ENCODE results near the gene ZNF682. TPM values are rescaled to one million over a fixed set of nuclear protein-coding genes. Genes with fewer than 3 reads are reported as not detected.
"Not testable (repeated sequence)": the region's sequence is repeated elsewhere in the genome, so short reads cannot be mapped to it uniquely, and the experiment has no call there.

ZNF682 gene
- total RNA-seq, 1 donor from 2014 or later, result 3.2 TPM

DNA sequence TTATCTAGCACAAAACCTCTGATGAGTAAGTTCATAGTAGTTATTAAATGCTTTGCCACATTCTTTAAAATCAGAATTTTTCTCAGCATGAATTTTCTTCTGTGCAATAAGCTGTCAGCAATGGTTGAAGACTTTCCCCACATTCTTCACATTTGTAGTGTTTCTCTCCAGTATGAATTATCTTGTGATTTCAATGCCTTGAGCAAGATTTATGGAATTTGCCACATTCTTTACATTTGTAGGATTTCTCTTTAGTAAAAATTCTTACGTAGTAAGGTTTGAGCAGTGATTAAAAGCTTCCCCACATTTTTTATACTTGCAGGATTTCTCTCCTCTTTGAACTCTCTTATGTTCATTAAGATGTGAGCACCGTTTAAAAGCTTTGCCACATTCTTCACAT is 33.6 kb downstream of the ZNF682 start:
- no peak for DNase-seq (ENCODE audit: low read depth)

DNA sequence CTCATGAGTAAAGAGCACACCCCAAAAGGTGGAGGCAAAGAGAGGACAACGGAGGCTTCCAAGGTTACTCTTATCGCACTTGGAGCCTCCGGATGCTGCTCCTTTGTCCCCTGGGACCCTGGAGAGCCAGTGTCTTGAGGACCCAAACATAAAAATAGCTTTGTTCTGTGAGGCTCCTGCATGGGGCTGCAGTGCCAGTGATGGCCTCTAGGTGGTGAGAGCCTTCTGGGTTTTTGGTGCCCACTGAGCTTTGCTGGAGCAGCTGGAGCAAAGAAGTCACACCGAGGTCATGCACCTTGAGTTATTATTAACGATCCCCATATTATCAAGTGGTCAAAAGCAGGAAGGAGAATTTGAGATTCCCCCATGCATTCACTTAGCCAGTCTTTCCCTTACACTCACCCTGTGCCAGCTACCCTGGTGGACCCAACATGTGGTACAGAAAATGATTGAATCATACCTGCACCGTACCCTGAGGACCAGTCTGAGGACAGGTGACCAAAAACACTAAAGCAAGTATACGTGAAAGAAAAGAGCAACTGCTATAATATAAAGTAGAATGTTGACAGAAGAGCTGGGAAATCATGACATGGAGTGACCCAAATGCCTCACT is 41.5 kb downstream of the ZNF682 start:
- DNase-seq (ENCODE audit: low read depth), result no peak

DNA sequence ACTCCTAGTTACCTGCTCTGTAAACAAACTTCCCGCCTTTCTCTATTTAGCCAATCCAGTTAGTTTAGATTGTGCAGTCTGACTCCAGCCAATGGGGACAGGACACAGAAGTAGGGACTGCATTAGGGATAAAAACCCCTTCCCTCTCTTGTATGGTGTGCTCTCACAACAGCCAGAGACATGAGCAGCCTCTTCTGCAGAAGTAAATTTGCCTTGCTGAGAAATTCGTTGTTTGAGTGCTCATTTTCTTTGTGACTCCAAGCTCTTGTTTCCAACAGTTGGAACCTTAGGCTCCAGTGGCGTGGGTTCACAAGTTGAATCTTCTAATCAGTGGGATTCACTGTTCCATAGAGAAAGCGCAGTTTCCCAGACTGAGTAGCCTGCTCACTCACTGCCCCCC is 72.4 kb downstream of the ZNF682 start:
- no peak for DNase-seq (ENCODE audit: low read depth)

DNA sequence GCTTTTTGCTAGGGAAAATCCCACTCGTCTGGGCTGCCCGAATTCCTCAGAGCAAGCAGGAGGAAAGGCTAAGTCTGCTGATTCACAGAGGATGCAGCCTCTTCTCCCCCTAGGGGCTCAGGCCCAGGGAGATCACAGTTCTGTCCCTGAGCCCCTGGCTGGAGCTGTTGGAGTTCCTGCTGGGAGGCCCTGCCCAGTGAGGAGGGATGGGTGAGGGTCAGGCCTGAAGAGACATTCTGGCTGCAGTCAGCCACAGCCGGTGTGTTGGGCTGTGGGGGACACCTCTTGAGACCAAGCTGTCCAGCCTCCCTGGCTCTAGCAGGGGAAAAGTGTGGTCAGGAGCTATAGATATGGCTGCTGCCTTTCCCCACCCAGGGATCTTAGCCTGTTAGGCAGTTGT is 73.2 kb downstream of the ZNF682 start:
- not testable (repeated sequence) for DNase-seq (ENCODE audit: low read depth)

DNA sequence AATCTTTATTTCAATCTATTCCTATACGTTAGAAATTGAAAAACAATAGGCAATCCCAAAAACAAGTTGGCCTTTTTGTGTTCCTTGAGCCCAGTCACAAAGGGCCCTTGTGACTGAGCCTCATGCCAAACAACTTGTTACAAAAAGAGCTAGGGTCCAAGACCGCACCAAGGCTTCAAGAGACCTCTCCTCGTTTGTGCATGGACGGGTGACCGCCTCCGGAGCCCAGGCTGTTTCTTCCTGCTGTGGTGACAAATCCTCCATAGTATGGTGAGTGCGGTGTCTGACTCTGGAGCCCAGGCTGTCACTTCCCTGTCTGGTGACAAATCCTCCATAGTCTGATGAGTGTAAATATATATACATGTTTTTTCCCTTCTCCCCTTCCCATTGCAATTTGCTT is 74.9 kb downstream of the ZNF682 start:
- no peak for DNase-seq (ENCODE audit: low read depth)

DNA sequence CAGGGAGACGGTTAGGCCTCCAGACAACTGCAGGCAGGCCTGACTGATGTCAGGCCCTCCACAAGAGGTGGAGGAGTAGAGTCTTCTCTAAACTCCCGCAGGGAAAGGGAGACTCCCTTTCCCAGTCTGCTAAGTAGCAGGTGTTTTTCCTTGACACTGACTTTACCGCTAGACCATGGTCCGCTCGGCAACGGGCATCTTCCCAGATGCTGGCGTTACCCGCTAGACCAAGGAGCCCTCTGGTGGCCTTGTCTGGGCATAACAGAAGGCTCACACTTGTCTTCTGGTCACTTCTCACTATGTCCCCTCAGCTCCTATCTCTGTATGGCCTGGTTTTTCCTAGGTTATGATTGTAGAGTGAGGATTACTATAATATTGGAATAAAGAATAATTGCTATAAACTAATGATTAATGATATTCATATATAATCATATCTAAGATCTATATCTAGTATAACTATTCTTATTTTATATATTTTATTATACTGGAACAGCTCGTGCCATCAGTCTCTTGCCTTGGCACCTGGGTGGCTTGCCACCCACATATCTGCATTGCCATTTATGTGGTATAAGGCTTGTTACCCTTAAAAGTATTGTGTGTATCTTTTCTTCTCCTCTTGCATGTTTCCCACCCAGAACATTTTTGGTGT is 80.0 kb downstream of the ZNF682 start:
- DNase-seq (ENCODE audit: low read depth), result peak; percentile 71

DNA sequence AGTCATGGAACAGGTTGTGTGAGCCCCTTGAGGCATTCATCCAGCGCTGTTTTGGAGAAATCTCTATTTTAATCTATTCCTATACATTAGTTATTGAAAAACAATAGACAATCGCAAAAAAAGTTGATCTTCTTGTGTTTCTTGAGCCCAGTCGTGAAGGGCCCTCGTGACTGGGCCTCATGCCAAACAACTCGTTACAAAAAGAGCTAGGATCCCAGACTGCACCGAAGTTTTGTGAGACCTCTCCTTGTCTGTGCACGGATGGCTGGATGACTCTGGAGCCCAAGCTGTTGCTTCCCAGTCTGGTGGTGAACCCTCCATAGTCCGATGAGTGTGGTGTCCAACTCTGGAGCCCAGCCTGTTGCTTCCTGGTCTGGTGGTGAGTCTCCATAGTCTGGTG is 81.5 kb downstream of the ZNF682 start:
- DNase-seq (ENCODE audit: low read depth), result not testable (repeated sequence)

DNA sequence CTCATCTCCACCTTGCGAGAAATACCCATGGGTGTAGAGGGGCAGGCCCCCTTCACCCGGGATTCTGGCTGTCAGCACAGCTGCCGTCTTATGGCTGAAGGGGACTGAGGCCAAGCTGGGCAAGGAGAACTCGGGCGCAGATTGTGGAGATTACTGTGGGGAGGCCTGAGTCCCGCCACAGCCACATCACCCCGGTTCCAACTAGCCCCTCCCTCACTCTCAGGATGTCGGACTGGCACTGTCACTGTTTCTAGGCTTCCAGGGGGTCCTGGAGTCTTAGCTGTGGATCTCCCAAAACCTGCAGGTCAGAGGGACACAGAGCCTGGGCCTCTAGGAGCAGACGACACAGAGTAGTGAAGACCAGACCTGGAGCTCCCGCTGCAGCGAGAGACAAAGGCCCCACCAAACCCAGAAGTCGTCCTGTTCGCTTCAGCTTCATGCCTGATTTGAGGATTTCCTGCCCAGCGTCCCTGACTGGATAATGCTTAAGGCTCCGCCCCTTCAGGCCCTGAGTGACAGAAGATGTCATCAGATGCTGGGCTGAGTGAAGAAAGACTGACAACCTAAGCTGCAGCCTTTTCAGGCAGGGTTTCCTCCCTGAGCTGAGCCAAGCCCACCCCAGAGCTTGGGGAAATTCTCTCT is 82.8 kb downstream of the ZNF682 start:
- no peak for DNase-seq (ENCODE audit: low read depth)

DNA sequence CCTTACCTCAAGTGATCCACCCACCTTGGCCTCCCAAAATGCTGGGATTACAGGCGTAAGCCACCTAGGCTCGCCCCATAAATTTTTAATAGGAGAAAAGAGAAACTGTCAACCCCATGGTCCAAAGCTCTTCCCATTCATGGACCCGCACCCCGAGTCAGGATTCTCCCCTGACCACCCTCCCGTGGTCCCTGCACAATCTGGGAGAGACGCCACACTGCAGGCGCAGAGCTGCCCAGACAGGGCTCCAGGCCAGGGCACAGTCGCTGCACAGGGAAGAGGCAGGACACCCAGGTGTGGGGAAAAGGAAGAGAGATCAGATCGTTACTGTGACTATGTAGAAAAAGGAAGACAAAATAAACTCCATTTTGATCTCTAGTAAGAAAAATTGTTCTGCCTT is 84.1 kb downstream of the ZNF682 start:
- no peak for DNase-seq (ENCODE audit: low read depth)

Other genes with a start within 250 kb of the ZNF682 start
- gene ZNF506, start 217.8 kb downstream of the ZNF682 start, total RNA-seq, result 15.2 and 22.1 TPM in 2 replicates
- 12.9 and 13.7 TPM in 2 replicates for gene ZNF253, start 173.6 kb downstream of the ZNF682 start, total RNA-seq
- gene ZNF93, start 138.6 kb downstream of the ZNF682 start, total RNA-seq, result 18.4 and 23.3 TPM in 2 replicates
- gene ZNF90, start 38.5 kb upstream of the ZNF682 start, total RNA-seq, result not detected in 2 replicates
- gene ZNF486, start 127.7 kb upstream of the ZNF682 start, total RNA-seq, result 0.86 and 1.1 TPM in 2 replicates

Measured in myocyte (in vitro differentiated cells).